GOT3 (cell line): ENCODE data around the gene FOCAD.
"Not testable (repeated sequence)": the region's sequence is repeated elsewhere in the genome, so short reads cannot be mapped to it uniquely, and the experiment has no call there.

Source experiments
- DNase-seq: peaks from one replicate; lab custom pipeline; 2025; ENCODE audit warnings: mixed read lengths; lab: John Stamatoyannopoulos, UW

Gene FOCAD

GRCh38 chr9:20673537-20673936, 10.5 kb upstream of the FOCAD start:
- not testable (repeated sequence) for DNase-seq

GRCh38 chr9:20681467-20681866, 2.6 kb upstream of the FOCAD start:
- DNase-seq = no peak

- no peak for DNase-seq
These were observed 566 bp upstream of the FOCAD start for GRCh38 chr9:20683351-20684034.

- DNase-seq = no peak
These were observed 1.0 kb downstream of the FOCAD start for GRCh38 chr9:20684875-20685696.

- no peak for DNase-seq
These were observed 1.7 kb downstream of the FOCAD start for GRCh38 chr9:20685769-20686168.

GRCh38 chr9:20689833-20690232, 5.8 kb downstream of the FOCAD start:
- no peak for DNase-seq

GRCh38 chr9:20692554-20692953, 8.5 kb downstream of the FOCAD start:
- no peak for DNase-seq

- DNase-seq = no peak
These were observed 9.0 kb downstream of the FOCAD start for GRCh38 chr9:20693068-20693467.

- DNase-seq = no peak
These were observed 10.2 kb downstream of the FOCAD start for GRCh38 chr9:20694248-20694647.

GRCh38 chr9:20697021-20697719, 13.1 kb downstream of the FOCAD start:
- DNase-seq = no peak

GRCh38 chr9:20698782-20699181, 14.7 kb downstream of the FOCAD start:
- no peak for DNase-seq

GRCh38 chr9:20701060-20701459, 17.0 kb downstream of the FOCAD start:
- DNase-seq = no peak

- no peak for DNase-seq
These were observed 18.5 kb downstream of the FOCAD start for GRCh38 chr9:20702570-20702969.

- DNase-seq = no peak
These were observed 19.1 kb downstream of the FOCAD start for GRCh38 chr9:20703146-20703545.

GRCh38 chr9:20707708-20708107, 23.6 kb downstream of the FOCAD start:
- DNase-seq = no peak

- no peak for DNase-seq
These were observed 29.1 kb downstream of the FOCAD start for GRCh38 chr9:20713172-20713571.

- no peak for DNase-seq
These were observed 30.7 kb downstream of the FOCAD start for GRCh38 chr9:20714442-20715415.

GRCh38 chr9:20722221-20722620, 38.2 kb downstream of the FOCAD start:
- no peak for DNase-seq

- no peak for DNase-seq
These were observed 41.6 kb downstream of the FOCAD start for GRCh38 chr9:20725675-20726074.

- no peak for DNase-seq
These were observed 42.1 kb downstream of the FOCAD start for GRCh38 chr9:20726144-20726543.

- DNase-seq = no peak
These were observed 44.6 kb downstream of the FOCAD start for GRCh38 chr9:20728493-20729220.
